GM12892 (cell line): ENCODE results near the gene SPSB1.

Experiments
- POLR2A ChIP-seq: IDR thresholded peaks from 2 replicates; pipeline ENCODE4 v1.6.1; 2011; ENCODE audit warnings: low read depth, low read length, control low read depth
- POLR2AphosphoS5 ChIP-seq: IDR thresholded peaks from 2 replicates; pipeline ENCODE4 v1.6.1; 2011; ENCODE audit warnings: low read depth, low read length, control low read depth
- TAF1 ChIP-seq: IDR thresholded peaks from 2 replicates; pipeline ENCODE4 v1.6.1; 2011; ENCODE audit warnings: low read depth, mild to moderate bottlenecking, control low read depth, low read length, borderline replicate concordance

DNA sequence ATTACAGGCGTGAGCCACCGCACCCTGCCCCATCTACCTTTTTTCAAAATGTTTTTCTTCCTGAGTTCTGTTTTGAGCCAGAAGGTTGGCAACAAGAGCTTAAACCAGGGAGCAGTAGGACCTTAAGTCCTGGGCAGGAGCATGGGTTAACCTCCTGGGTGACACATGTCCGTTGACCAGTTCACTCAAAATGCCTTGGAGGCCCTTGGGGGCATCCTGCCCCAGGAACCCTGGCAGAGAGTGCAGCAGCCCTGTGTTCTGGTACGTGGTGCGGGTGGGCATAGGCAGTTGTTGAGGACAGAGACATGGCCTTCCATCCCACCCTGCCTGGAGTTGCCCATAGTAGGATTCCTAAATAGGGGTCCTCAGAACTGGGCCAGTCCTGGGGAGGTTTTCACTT is 46.5 kb upstream of the SPSB1 start:
- no peak for TF ChIP-seq POLR2A
- no peak for TF ChIP-seq POLR2AphosphoS5
- TF ChIP-seq TAF1, result no peak
